NCI-H187 treated with DMSO at 0.1 percent for 48 hours (cell line): ENCODE measurements around the gene FOXN4.

Source experiments
- DNase-seq: peaks from one replicate; lab custom pipeline; 2025; lab: John Stamatoyannopoulos, UW

Gene FOXN4

GRCh38 chr12:109258607-109259544 is 50.2 kb downstream of the FOXN4 start:
- DNase-seq = no peak

GRCh38 chr12:109258201-109258600 is 50.9 kb downstream of the FOXN4 start:
- no peak for DNase-seq

DNA sequence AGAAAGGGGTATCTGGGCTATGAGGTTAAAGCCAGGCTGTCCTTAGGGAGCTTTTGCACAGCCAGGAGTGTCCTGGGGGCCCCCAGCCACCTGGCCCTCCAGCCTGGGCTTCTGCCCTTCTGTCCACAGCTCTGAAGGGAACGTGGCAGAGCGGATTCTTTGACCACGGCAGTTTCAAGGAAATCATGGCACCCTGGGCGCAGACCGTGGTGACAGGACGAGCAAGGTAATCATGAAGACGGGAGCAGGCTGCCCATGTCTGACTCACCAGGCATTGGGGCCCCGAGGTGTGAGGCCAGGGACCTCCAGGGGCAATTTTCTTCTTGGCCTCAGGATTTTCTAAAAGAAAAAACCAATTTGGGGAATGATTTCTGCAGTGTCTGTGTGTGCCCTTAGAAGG is 53.1 kb downstream of the FOXN4 start:
- no peak for DNase-seq

- DNase-seq = no peak
Measured at GRCh38 chr12:109255377-109255776, 53.7 kb downstream of the FOXN4 start.

- DNase-seq = no peak
Measured at GRCh38 chr12:109253913-109254544, 55.1 kb downstream of the FOXN4 start.

DNA sequence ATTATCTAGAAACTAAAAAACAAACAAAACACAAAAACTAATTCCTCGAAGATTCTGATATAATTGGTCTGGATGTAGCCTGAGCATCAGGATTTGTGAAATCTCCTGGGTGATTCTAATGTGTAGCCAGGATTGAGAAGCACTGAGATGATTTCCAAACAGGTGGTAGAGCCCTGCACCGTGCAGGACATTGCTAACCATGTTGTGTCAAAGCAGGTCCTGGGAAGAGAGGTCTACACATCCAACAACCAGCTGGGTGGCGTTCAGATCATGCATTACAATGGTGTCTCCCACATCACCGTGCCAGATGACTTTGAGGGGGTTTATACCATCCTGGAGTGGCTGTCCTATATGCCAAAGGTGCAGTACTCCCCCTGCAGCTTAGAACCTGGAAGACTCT is 56.3 kb downstream of the FOXN4 start:
- no peak for DNase-seq

- DNase-seq = no peak
Measured at GRCh38 chr12:109250523-109250922, 58.6 kb downstream of the FOXN4 start.

DNA sequence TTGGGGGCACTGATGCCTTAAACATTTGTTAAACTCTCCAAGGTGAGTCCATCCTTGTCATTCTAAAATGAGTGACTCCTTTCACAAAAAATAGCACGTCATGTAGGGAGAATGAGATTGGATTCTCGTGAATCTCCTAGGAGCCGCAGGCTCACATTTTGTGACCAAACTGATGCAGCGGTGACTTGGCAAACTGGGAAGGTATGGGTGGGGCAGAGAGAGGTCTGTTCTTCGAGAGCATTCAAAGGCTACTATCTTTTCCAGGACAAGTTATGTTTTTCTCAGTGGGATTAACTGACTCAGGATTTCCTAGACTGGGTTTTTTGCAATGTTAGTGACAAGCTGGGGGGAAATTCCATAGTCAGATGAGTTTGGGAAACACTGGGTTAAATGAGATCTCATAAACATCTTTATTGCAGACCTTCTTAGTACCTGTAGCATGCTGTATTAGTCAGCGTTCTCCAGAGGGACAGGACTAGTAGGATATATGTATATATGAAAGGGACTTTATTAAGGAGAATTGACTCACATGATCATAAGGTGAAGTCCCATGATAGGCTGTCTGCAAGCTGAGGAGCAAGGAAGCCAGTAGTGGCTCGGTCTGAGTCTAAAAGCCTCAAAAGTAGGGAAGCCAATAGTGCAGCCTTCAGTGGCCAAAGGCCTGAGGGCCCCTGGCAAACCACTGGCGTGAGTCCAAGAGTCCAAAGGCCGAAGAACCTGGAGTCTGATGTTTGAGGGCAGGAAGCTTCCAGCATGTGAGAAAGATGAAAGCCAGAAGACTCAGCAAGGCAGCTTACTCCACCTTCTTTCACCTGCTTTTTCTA is 61.0 kb downstream of the FOXN4 start:
- no peak for DNase-seq

DNA sequence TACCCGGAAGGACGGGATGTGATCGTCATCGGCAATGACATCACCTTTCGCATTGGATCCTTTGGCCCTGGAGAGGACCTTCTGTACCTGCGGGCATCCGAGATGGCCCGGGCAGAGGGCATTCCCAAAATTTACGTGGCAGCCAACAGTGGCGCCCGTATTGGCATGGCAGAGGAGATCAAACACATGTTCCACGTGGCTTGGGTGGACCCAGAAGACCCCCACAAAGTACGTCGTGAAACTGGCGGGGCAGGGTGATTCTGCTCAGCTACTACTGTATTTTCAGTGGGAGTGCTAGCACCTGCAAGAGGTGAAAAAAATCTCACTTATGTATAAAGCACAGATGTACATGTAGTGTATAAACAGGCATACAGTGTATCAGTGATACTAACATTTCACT is 62.9 kb downstream of the FOXN4 start:
- DNase-seq = no peak

DNA sequence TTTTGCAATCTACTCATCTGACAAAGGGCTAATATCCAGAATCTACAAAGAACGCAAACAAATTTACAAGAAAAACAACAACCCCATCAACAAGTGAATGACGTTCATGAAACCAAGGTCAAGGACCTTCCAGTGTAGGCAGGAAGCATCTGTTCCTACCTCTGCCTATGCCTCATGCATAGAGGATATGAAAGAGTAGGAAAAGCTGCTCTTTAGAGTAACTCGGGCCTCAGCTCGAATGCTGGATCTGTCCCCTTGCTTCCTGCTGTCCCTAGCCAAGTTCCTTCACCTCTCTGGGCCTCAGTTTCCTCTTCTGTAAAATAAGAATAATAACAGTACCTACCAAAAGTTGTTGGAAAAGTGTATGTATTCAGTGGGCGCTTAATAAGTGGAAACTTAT is 65.0 kb downstream of the FOXN4 start:
- DNase-seq = no peak

DNA sequence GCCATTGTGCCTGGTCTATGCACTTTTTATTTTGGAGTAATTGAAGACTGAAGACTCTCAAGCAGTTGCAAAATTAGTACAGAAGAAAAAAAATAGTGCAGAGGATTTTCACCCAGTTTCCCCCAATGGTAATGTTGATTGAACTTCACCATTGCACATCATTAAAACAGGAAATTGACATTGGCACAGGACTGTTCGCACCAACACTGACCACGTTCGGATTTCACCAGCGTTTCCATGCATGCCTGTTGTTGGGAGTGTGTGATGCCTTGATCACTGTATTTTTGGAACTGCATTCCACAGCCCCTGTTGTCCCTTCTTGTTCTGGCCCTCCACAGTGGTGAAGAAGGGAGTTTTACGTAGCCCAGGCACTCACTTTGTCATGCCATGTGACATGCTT is 67.1 kb downstream of the FOXN4 start:
- no peak for DNase-seq

GRCh38 chr12:109240365-109240764 is 68.7 kb downstream of the FOXN4 start:
- DNase-seq = no peak

DNA sequence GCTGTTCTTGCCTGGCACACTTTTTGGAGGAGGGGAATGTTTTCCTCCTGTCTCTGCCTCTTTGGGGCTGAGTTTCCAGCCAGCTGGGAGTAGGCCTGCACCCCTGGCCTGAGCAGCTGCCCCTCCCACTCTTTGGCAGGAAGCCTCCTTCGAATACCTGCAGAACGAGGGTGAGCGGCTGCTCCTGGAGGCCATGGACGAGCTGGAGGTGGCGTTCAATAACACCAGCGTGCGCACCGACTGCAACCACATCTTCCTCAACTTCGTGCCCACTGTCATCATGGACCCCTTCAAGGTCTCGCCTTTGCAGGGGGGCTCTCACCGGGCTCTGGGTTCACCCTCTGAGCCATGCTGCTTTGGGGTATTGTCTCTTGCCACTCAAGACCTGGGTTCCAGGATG is 69.4 kb downstream of the FOXN4 start:
- no peak for DNase-seq

DNA sequence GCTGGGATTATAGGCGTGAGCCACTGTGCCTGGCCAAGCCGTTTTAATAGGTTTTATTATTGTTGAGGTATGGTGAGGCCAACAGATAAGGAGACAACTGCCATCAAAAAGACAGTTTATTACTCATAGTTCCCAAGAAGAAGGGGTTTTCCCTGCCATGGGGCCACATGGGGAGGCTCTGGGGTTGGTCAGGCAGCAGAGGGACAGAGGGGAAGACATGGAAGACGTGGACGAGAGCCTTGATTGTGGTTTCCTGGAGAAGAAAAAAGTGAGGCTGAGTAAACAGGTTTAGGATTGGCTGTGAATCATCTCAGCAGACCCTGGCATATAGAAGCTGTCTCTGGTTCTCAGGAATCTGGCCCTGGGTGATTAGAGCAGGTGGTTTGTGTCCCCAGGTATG is 69.9 kb downstream of the FOXN4 start:
- DNase-seq = no peak

- no peak for DNase-seq
Measured at GRCh38 chr12:109236257-109236656, 72.8 kb downstream of the FOXN4 start.

GRCh38 chr12:109234012-109234411 is 75.1 kb downstream of the FOXN4 start:
- DNase-seq = no peak

DNA sequence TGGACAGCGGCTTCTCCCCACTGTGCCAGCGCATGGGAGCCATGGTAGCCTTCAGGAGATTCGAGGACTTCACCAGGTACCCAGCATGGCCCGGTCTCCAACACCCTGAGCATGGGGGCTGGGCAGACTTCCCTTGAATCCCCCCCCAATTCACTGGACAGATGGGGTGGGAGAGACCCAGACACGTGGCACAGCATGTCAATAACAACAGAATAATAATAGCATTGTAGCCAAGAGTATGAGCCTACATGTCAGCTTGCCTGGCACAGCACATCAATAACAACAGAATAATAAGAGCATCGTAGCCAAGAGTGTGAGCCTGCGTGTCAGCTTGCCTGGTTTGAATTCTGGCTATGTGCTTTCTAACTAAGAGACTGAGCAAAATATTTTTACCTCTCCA is 76.4 kb downstream of the FOXN4 start:
- DNase-seq = no peak

GRCh38 chr12:109230193-109230592 is 78.9 kb downstream of the FOXN4 start:
- no peak for DNase-seq

- DNase-seq = no peak
Measured at GRCh38 chr12:109228664-109229063, 80.4 kb downstream of the FOXN4 start.
